NCI-H2107 (cell line): ENCODE measurements around the gene INSR.

Source experiments
- DNase-seq: peaks from one replicate; lab custom pipeline; 2025; lab: John Stamatoyannopoulos, UW

Gene INSR

GRCh38 chr19:7295912-7296536 lies 1.8 kb upstream of the INSR start:
- DNase-seq, result no peak

GRCh38 chr19:7294558-7295212 lies 471 bp upstream of the INSR start:
- peak; percentile 64 for DNase-seq

- DNase-seq, result no peak
Measured at GRCh38 chr19:7292950-7293761, 1.1 kb downstream of the INSR start.

GRCh38 chr19:7292352-7292949 lies 1.8 kb downstream of the INSR start:
- DNase-seq, result no peak

- no peak for DNase-seq
Measured at GRCh38 chr19:7288977-7289376, 5.2 kb downstream of the INSR start.

GRCh38 chr19:7288131-7288530 lies 6.1 kb downstream of the INSR start:
- no peak for DNase-seq

GRCh38 chr19:7287722-7288121 lies 6.5 kb downstream of the INSR start:
- DNase-seq, result no peak

- DNase-seq, result no peak
Measured at GRCh38 chr19:7280940-7281666, 13.1 kb downstream of the INSR start.

GRCh38 chr19:7272856-7273578 lies 21.2 kb downstream of the INSR start:
- no peak for DNase-seq

GRCh38 chr19:7268705-7269098 lies 25.5 kb downstream of the INSR start:
- DNase-seq, result no peak

GRCh38 chr19:7267792-7268704 lies 26.2 kb downstream of the INSR start:
- no peak for DNase-seq

- no peak for DNase-seq
Measured at GRCh38 chr19:7266832-7267231, 27.4 kb downstream of the INSR start.

GRCh38 chr19:7265963-7266362 lies 28.3 kb downstream of the INSR start:
- no peak for DNase-seq

- DNase-seq, result no peak
Measured at GRCh38 chr19:7264858-7265257, 29.4 kb downstream of the INSR start.

- no peak for DNase-seq
Measured at GRCh38 chr19:7263521-7263920, 30.7 kb downstream of the INSR start.

GRCh38 chr19:7263066-7263465 lies 31.1 kb downstream of the INSR start:
- no peak for DNase-seq

GRCh38 chr19:7262470-7262869 lies 31.7 kb downstream of the INSR start:
- no peak for DNase-seq

GRCh38 chr19:7260161-7260560 lies 34.1 kb downstream of the INSR start:
- DNase-seq, result no peak

- no peak for DNase-seq
Measured at GRCh38 chr19:7258840-7259395, 35.3 kb downstream of the INSR start.
